Measurements from ENCODE around the gene MAN1B1. TPM values are rescaled to one million over a fixed set of nuclear protein-coding genes. Genes with fewer than 3 reads are reported as not detected.
A peak's percentile ranks its signal among the peaks of the same experiment; 100 is the strongest.

The MAN1B1 gene
- total and polyA plus RNA-seq, 7 experiments from 2014 or later, result 36.0 to 74.2 (median 64.7) TPM

GRCh38 chr9:137089232-137089947 is 2.6 kb downstream of the MAN1B1 start:
- ATAC-seq, result no peak
- Histone ChIP-seq H3K4me3 (ENCODE audit: low read length) (no peak overlapping the region), H3K9me3 (ENCODE audit: control insufficient read depth in 2 of 3, low read length in 3 of 3) (no peaks in the 10 kb centered on the region), H3K27me3 (ENCODE audit: control insufficient read depth in 2 of 2, insufficient read depth in 2 of 2, low read length in 2 of 2) (no peaks in the 10 kb centered on the region), H3K27ac (ENCODE audit: low read depth, low read length) (no peak overlapping the region), H3K4me1 (ENCODE audit: control insufficient read depth in 2 of 2, insufficient read depth in 2 of 2, low read length in 2 of 2) (peaks cover 18% of the 10 kb centered on the region in 2 donors), H3K36me3 (ENCODE audit: control insufficient read depth in 2 of 3, insufficient read depth in 3 of 3, low read length in 3 of 3) (peaks cover 0 to 36% (median 0%) of the 10 kb centered on the region in 3 experiments)
- Mint-ChIP-seq H3K36me3 (peaks cover 5 to 18% (median 8%) of the 10 kb centered on the region in 5 donors), H3K27me3 (no peaks in the 10 kb centered on the region), H3K27ac (peak overlapping the region in 5 of 9 donors; percentile 41 to 89 (median 56)), H3K4me1 (peaks cover 26 to 42% (median 34%) of the 10 kb centered on the region in 7 donors), H3K9me3 (peaks cover 0 to 2% (median 0%) of the 10 kb centered on the region in 11 donors), H3K4me3 (peak overlapping the region in 1 of 10 donors; percentile 68)
- POLR2A ChIA-PET, result interaction anchor here (0.9 to 4.5 kb wide), 2 partner anchors 20 to 147 kb away, joined by 3 to 70 read pairs; partner anchors contain the start of gene SAPCD2
- DNase-seq, result no peak
- intact Hi-C loops (cut with micrococcal nuclease), result loop anchor here in 1 of 2 donors (5.0 kb wide), 4 partner anchors 202 to 677 kb away; partner anchors contain the start of genes ENTR1, PHPT1, PMPCA and SEC16A
- CTCF ChIA-PET, result no interaction called here

- H3K36me3 Mint-ChIP-seq, result peaks cover 5 to 24% (median 10%) of the 10 kb centered on the region in 5 donors
- intact Hi-C loops (cut with micrococcal nuclease), result loop anchor here (1.0 to 2.0 kb wide), 11 partner anchors 9 to 140 kb away; partner anchors contain the start of genes DPP7 (in 2 of the 2), ANAPC2 (in 1 of the 2), MAN1B1 (in 1 of the 2) and RNF224 (in 1 of the 2)
- DNase-seq, result peak; percentile 63 to 92 (median 89)
- H3K4me1 Mint-ChIP-seq, result peaks cover 9 to 28% (median 21%) of the 10 kb centered on the region in 7 donors
- POLR2A ChIA-PET, result interaction anchor here (0.7 to 3.0 kb wide), 19 partner anchors 9 to 504 kb away, joined by 3 to 54 read pairs (median 6); partner anchors contain the start of genes ANAPC2, DPP7, MAN1B1 and NELFB
- H3K36me3 ChIP-seq (ENCODE audit: control insufficient read depth in 2 of 3, insufficient read depth in 3 of 3, low read length in 3 of 3), result peaks cover 0 to 53% (median 1%) of the 10 kb centered on the region in 3 experiments
- no peaks in the 10 kb centered on the region for H3K9me3 ChIP-seq (ENCODE audit: control insufficient read depth in 2 of 3, low read length in 3 of 3)
- peak overlapping the region; percentile 79 for H3K27ac ChIP-seq (ENCODE audit: low read depth, low read length)
- peak overlapping the region; percentile 87 to 98 (median 95) for H3K27ac Mint-ChIP-seq
- CTCF ChIA-PET, result interaction anchor here (0.6 to 1.6 kb wide), 22 partner anchors 9 to 159 kb away, joined by 3 to 11 read pairs (median 3); partner anchors contain the start of genes CYSRT1, DPP7, MAN1B1 and NPDC1
- peak overlapping the region; percentile 63 for H3K4me3 ChIP-seq (ENCODE audit: low read length)
- H3K4me3 Mint-ChIP-seq, result peak overlapping the region; percentile 76 to 94 (median 86)
- ATAC-seq, result peak; percentile 100
- H3K27me3 Mint-ChIP-seq, result no peaks in the 10 kb centered on the region
- H3K9me3 Mint-ChIP-seq, result no peaks in the 10 kb centered on the region
- peaks cover 12 to 14% of the 10 kb centered on the region in 2 donors for H3K4me1 ChIP-seq (ENCODE audit: control insufficient read depth in 2 of 2, insufficient read depth in 2 of 2, low read length in 2 of 2)
- H3K27me3 ChIP-seq (ENCODE audit: control insufficient read depth in 2 of 2, insufficient read depth in 2 of 2, low read length in 2 of 2), result no peaks in the 10 kb centered on the region
Measured at GRCh38 chr9:137095664-137096517, 9.1 kb downstream of the MAN1B1 start.

DNA sequence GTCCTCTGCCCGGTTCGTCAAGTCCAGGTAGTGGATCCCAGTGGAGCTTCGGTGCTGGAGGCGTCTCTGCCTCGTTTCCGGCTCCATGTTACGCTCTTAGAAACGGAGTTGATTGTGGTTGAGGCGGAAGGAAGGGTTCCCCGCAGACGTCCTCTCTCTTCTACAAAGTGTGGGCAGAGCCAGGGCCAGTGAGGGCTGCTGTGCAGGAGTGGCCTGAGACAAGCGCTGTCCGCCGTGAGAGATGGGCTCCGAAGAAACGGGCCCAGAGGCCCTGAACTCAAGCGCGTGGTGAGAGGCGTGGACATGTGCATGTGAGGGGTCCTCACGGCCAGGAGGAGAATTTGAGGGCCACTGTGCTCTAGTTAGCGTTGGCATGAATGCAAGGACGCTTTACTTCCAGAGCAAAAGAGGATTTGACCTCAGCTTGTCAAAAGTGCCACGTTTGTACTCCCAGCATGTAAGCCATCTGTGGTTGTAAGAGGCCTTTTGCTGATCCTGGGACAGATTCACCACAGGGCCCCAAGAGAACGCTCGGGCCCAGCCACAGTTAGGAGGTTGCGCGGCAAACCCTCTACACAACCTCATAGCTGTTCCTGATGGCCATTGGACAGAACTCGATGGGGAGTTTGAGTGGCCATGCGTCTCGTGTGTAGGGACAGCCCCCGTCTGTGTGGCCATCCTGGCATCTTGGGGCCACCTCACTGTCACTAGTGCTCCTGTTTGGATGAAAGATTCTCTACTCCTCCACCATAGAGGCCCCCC is 10.2 kb downstream of the MAN1B1 start:
- DNase-seq, result no peak
- CTCF ChIA-PET, result interaction anchor here (1.1 to 1.6 kb wide), 3 partner anchors 29 to 141 kb away, joined by 3 to 10 read pairs (median 3); no protein-coding TSS in a partner anchor
- Histone ChIP-seq H3K36me3 (ENCODE audit: control insufficient read depth in 2 of 3, insufficient read depth in 3 of 3, low read length in 3 of 3) (peaks cover 3 to 57% (median 6%) of the 10 kb centered on the region in 3 experiments), H3K4me1 (ENCODE audit: control insufficient read depth in 2 of 2, insufficient read depth in 2 of 2, low read length in 2 of 2) (peaks cover 12 to 14% of the 10 kb centered on the region in 2 donors), H3K4me3 (ENCODE audit: low read length) (peak overlapping the region; percentile 63), H3K27me3 (ENCODE audit: control insufficient read depth in 2 of 2, insufficient read depth in 2 of 2, low read length in 2 of 2) (no peaks in the 10 kb centered on the region), H3K27ac (ENCODE audit: low read depth, low read length) (peak overlapping the region; percentile 79), H3K9me3 (ENCODE audit: control insufficient read depth in 2 of 3, low read length in 3 of 3) (no peaks in the 10 kb centered on the region)
- Mint-ChIP-seq H3K4me3 (peak overlapping the region in 6 of 10 donors; percentile 23 to 87 (median 80)), H3K36me3 (peaks cover 5 to 24% (median 10%) of the 10 kb centered on the region in 5 donors), H3K27ac (peak overlapping the region; percentile 87 to 98 (median 95)), H3K9me3 (no peaks in the 10 kb centered on the region), H3K27me3 (no peaks in the 10 kb centered on the region), H3K4me1 (peaks cover 9 to 25% (median 20%) of the 10 kb centered on the region in 7 donors)
- intact Hi-C loops (cut with micrococcal nuclease), result no loop called here
- POLR2A ChIA-PET, result interaction anchor here (0.8 to 3.0 kb wide), 6 partner anchors 10 to 143 kb away, joined by 3 to 54 read pairs (median 9); partner anchors contain the start of genes MAN1B1 and TUBB4B
- no peak for ATAC-seq

DNA sequence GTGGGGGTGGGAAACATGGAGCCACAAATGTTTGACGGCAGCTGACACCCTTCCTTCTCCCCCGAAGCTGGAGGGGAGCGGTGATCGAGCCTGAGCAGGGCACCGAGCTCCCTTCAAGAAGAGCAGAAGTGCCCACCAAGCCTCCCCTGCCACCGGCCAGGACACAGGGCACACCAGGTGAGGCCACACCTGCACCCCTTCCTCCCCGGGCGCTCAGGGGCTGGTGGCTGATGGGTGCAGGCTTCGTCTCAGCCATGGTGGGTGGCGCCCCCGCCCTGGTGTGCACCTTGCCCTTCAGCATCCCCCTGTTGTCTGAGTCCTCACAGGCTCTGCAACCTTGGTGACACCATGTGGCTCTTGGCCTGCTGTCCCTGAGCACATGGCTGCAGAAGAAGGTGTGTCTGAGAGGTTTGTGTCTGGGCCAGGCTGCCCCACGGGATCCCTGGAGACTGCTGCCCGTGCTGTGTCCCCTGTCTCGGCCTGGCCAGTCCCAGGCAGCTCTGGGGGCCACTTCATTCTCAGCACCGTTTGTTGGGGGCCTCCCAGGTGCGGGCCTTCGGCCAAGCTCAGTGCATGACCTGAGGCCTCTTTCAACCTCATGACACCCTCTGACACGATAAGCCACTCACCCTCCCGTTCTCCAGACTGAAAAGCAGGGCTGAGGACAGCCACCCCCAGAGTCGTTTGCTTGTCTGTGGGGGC is 11.1 kb downstream of the MAN1B1 start:
- peak overlapping the region; percentile 79 for H3K27ac ChIP-seq (ENCODE audit: low read depth, low read length)
- intact Hi-C loops (cut with micrococcal nuclease), result no loop called here
- CTCF ChIA-PET, result no interaction called here
- ATAC-seq (no peak), DNase-seq (no peak)
- Mint-ChIP-seq H3K4me1 (peaks cover 9 to 23% (median 18%) of the 10 kb centered on the region in 7 donors), H3K4me3 (no peak overlapping the region), H3K36me3 (peaks cover 0 to 18% (median 8%) of the 10 kb centered on the region in 5 donors), H3K9me3 (no peaks in the 10 kb centered on the region), H3K27me3 (no peaks in the 10 kb centered on the region), H3K27ac (peak overlapping the region in 6 of 9 donors; percentile 23 to 95 (median 90))
- H3K36me3 ChIP-seq (ENCODE audit: control insufficient read depth in 2 of 3, insufficient read depth in 3 of 3, low read length in 3 of 3), result peaks cover 8 to 60% (median 14%) of the 10 kb centered on the region in 3 experiments
- H3K4me3 ChIP-seq (ENCODE audit: low read length), result no peak overlapping the region
- no peaks in the 10 kb centered on the region for H3K27me3 ChIP-seq (ENCODE audit: control insufficient read depth in 2 of 2, insufficient read depth in 2 of 2, low read length in 2 of 2)
- no peaks in the 10 kb centered on the region for H3K9me3 ChIP-seq (ENCODE audit: control insufficient read depth in 2 of 3, low read length in 3 of 3)
- POLR2A ChIA-PET, result interaction anchor here (0.8 to 3.0 kb wide), 2 partner anchors 11 to 104 kb away, joined by 3 to 54 read pairs; partner anchors contain the start of gene MAN1B1
- peaks cover 12 to 14% of the 10 kb centered on the region in 2 donors for H3K4me1 ChIP-seq (ENCODE audit: control insufficient read depth in 2 of 2, insufficient read depth in 2 of 2, low read length in 2 of 2)

DNA sequence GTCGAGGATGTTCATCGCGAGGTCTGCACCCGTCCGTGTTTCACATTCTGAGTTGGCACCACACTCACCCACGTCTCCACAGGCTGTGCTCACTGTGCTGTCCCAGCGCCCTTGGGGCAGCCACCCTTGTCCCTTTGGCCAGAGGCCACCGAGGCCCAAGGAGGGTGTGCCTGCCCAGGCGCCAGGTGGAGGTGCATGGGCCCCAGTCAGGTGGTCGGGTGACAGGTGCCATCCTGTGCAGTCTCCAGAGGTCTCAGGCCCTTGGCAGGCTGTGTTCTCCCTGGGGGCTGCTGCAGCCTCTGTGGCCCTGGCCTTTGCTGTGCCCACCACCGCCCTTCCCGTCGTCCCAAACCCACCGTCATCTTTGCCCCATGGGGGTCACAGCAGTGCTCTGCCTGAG is 12.4 kb downstream of the MAN1B1 start:
- DNase-seq, result no peak
- no peak overlapping the region for H3K4me3 Mint-ChIP-seq
- no peaks in the 10 kb centered on the region for H3K9me3 ChIP-seq (ENCODE audit: control insufficient read depth in 2 of 3, low read length in 3 of 3)
- ChIA-PET CTCF (no interaction called here), POLR2A (interaction anchor here (0.7 kb wide), 1 partner anchor 9 kb away, joined by 4 read pairs; no protein-coding TSS in a partner anchor)
- peaks cover 0 to 16% (median 7%) of the 10 kb centered on the region in 5 donors for H3K36me3 Mint-ChIP-seq
- peaks cover 8 to 21% (median 17%) of the 10 kb centered on the region in 7 donors for H3K4me1 Mint-ChIP-seq
- no peak overlapping the region for H3K4me3 ChIP-seq (ENCODE audit: low read length)
- peaks cover 0 to 2% (median 0%) of the 10 kb centered on the region in 11 donors for H3K9me3 Mint-ChIP-seq
- no peaks in the 10 kb centered on the region for H3K27me3 ChIP-seq (ENCODE audit: control insufficient read depth in 2 of 2, insufficient read depth in 2 of 2, low read length in 2 of 2)
- peaks cover 16 to 73% (median 25%) of the 10 kb centered on the region in 3 experiments for H3K36me3 ChIP-seq (ENCODE audit: control insufficient read depth in 2 of 3, insufficient read depth in 3 of 3, low read length in 3 of 3)
- H3K4me1 ChIP-seq (ENCODE audit: control insufficient read depth in 2 of 2, insufficient read depth in 2 of 2, low read length in 2 of 2), result peaks cover 12 to 14% of the 10 kb centered on the region in 2 donors
- no peak overlapping the region for H3K27ac Mint-ChIP-seq
- no peak for ATAC-seq
- intact Hi-C loops (cut with micrococcal nuclease), result no loop called here
- no peak overlapping the region for H3K27ac ChIP-seq (ENCODE audit: low read depth, low read length)
- H3K27me3 Mint-ChIP-seq, result no peaks in the 10 kb centered on the region
